ENCODE measurements around the gene LRMDA.

Gene LRMDA

DNA sequence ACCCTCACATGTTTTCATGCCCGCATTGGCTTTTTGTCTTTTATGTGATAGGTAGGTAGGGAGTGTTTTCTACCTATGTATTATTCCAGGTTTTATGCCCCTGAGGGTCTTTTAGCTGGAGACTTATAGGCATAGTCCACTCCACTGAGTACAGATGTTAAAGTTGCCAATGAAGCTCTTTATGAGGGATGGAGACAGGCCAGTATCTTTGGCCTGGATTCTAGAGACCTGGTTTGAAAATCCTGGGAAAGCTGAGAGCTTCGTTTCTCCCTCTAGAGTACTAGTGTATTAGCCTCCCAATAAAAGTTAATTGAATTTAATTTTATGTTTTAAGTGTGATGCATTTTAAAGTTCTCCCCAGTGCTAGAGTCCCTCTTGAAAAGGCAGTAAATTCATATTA is 854.1 kb downstream of the LRMDA start:
- no peak for DNase-seq
- Histone ChIP-seq H3K4me3 (ENCODE audit: low read depth, low read length) (no peak overlapping the region), H3K27ac (no peak overlapping the region), H3K27me3 (ENCODE audit: insufficient read depth, low read depth, severe bottlenecking) (no peaks in the 10 kb centered on the region), H3K36me3 (no peaks in the 10 kb centered on the region), H3K9me3 (ENCODE audit: severe bottlenecking) (peaks cover 2% of the 10 kb centered on the region)
- TF ChIP-seq, protein P1, sequence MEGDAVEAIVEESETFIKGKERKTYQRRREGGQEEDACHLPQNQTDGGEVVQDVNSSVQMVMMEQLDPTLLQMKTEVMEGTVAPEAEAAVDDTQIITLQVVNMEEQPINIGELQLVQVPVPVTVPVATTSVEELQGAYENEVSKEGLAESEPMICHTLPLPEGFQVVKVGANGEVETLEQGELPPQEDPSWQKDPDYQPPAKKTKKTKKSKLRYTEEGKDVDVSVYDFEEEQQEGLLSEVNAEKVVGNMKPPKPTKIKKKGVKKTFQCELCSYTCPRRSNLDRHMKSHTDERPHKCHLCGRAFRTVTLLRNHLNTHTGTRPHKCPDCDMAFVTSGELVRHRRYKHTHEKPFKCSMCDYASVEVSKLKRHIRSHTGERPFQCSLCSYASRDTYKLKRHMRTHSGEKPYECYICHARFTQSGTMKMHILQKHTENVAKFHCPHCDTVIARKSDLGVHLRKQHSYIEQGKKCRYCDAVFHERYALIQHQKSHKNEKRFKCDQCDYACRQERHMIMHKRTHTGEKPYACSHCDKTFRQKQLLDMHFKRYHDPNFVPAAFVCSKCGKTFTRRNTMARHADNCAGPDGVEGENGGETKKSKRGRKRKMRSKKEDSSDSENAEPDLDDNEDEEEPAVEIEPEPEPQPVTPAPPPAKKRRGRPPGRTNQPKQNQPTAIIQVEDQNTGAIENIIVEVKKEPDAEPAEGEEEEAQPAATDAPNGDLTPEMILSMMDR (IDR thresholded peaks at IDR 0.05; ENCODE audit: low read depth, low read length): no peak

DNA sequence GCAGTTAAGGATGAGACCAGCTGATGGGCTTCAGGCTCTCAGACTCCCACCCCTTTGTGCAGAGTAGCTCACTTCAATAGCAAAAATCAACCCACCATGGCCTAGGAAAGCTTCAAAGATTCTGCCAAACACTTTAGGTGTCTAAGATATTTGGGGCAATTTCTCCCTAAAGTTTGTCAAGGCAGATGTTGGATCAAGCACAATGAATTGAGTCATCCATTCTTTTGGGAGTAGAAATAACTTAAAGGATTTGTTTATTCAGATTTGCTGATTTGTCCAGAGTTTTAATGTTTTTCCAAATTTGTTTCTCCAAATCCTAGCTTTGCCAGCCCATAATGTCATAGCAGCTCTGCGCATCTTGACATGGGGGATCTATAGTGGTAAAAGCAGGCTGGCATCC is 855.1 kb downstream of the LRMDA start:
- TF ChIP-seq, protein P1 (IDR thresholded peaks at IDR 0.05; ENCODE audit: low read depth, low read length): no peak
- DNase-seq: no peak
- Histone ChIP-seq H3K27me3 (ENCODE audit: insufficient read depth, low read depth, severe bottlenecking) (no peaks in the 10 kb centered on the region), H3K4me3 (ENCODE audit: low read depth, low read length) (no peak overlapping the region), H3K9me3 (ENCODE audit: severe bottlenecking) (peaks cover 2% of the 10 kb centered on the region), H3K27ac (no peak overlapping the region), H3K36me3 (no peaks in the 10 kb centered on the region)

DNA sequence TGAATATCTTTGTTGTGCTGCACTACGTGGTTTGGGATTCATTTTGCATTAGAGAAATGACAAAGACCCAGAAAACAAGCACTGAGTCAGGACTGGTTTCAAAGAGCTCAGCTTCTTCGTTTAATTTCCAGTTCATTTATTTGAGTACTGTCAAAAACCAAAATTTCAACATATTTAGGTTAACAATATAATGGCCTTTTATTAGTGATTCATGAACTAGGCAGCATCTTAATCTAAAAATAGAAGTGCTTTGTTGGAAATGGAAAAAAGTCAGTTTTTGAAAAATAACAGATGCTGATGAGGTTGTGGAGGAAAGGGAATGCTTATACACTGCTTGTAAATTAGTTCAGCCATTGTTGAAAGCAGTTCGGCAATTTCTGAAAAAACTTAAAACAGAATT is 856.4 kb downstream of the LRMDA start:
- DNase-seq: no peak
- no peaks in the 10 kb centered on the region for H3K36me3 ChIP-seq
- no peak overlapping the region for H3K4me3 ChIP-seq (ENCODE audit: low read depth, low read length)
- H3K9me3 ChIP-seq (ENCODE audit: severe bottlenecking): peaks cover 2% of the 10 kb centered on the region
- no peak overlapping the region for H3K27ac ChIP-seq
- TF ChIP-seq, protein P1 (IDR thresholded peaks at IDR 0.05; ENCODE audit: low read depth, low read length): no peak
- H3K27me3 ChIP-seq (ENCODE audit: insufficient read depth, low read depth, severe bottlenecking): no peaks in the 10 kb centered on the region

DNA sequence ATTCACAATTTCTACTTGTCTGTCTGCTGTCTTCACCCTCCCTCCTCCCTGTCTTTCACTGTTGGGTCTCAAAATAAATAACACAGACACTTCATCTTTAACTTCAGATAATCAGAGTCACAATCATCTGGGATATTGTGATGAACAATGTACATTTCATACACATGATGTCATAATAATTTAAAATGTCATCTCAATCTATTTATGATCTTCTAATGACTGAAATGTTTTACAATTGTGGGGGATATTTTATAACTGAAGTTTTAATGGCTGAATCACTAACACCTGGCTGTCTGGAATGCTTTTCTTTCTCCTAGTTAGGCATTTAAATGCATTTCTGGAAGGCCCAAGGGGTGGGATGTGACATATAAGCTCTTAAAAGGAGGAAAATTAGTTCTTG is 859.8 kb downstream of the LRMDA start:
- no peak overlapping the region for H3K4me3 ChIP-seq (ENCODE audit: low read depth, low read length)
- no peak overlapping the region for H3K27ac ChIP-seq
- H3K9me3 ChIP-seq (ENCODE audit: severe bottlenecking): no peaks in the 10 kb centered on the region
- TF ChIP-seq, protein P1 (IDR thresholded peaks at IDR 0.05; ENCODE audit: low read depth, low read length): no peak
- no peak for DNase-seq
- H3K27me3 ChIP-seq (ENCODE audit: insufficient read depth, low read depth, severe bottlenecking): no peaks in the 10 kb centered on the region
- H3K36me3 ChIP-seq: no peaks in the 10 kb centered on the region

DNA sequence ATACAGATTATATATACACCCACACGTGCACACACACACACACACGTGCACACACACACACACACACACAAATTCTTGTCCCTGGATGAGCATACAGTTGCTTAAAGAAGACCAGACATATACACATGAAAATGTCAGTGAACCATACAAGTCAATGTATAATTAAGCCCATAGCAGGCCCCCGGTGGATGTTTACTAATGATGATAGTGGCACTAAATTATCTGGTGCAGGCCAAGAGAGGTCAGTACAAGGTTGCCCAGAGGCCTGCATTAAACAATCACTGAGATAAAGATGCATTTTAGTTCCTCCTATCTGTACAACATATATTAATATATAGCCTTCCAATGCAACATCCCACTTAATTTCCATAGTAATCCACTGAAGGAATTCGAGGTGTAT is 860.5 kb downstream of the LRMDA start:
- Histone ChIP-seq H3K27ac (no peak overlapping the region), H3K36me3 (no peaks in the 10 kb centered on the region), H3K9me3 (ENCODE audit: severe bottlenecking) (no peaks in the 10 kb centered on the region), H3K27me3 (ENCODE audit: insufficient read depth, low read depth, severe bottlenecking) (no peaks in the 10 kb centered on the region), H3K4me3 (ENCODE audit: low read depth, low read length) (no peak overlapping the region)
- TF ChIP-seq, protein P1 (IDR thresholded peaks at IDR 0.05; ENCODE audit: low read depth, low read length): no peak
- no peak for DNase-seq

DNA sequence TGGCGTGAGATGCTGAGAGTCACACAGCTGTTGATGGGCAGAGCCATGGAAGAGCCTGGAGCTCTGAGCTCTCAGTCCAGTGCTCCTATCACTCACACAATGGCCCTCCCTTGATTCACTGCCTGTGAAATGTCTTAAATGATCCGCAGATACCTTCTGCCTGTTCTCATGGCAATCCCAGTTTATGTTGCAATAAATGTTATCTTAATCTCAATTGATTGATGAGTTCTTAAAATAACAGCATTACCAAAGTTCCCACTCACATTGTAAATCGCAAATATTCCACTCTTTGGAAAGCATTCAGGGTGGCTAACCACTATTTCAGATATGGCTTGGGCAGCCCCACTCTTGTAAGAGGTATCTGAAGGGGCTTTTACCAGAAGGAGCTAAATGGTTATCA is 865.5 kb downstream of the LRMDA start:
- Histone ChIP-seq H3K27me3 (ENCODE audit: insufficient read depth, low read depth, severe bottlenecking) (no peaks in the 10 kb centered on the region), H3K4me3 (ENCODE audit: low read depth, low read length) (no peak overlapping the region), H3K27ac (no peak overlapping the region), H3K36me3 (no peaks in the 10 kb centered on the region), H3K9me3 (ENCODE audit: severe bottlenecking) (no peaks in the 10 kb centered on the region)
- no peak for DNase-seq
- TF ChIP-seq, protein P1 (IDR thresholded peaks at IDR 0.05; ENCODE audit: low read depth, low read length): no peak

All from WERI-Rb-1 (cell line).